Right lobe of liver (tissue), 6 donors: ENCODE results near the gene EXOC3L2. TPM values are rescaled to one million over a fixed set of nuclear protein-coding genes. Genes with fewer than 3 reads are reported as not detected.

Experiments used
- ATAC-seq, 4 donors: fragments of 200-7000 bp; cut with Tn5 transposase; one replicate each; pipeline ENCODE4 v1.9.1; 2020; ENCODE audit warnings: mild to moderate bottlenecking in 4 of 4, moderate library complexity in 4 of 4
- DNase-seq, 3 donors: peaks; one replicate each; pipeline ENCODE4 v3.0.0-alpha.2; 2020
- H3K27ac ChIP-seq, 3 donors: fragments of 200-600 bp; one replicate each; pipeline ENCODE4 v1.8.0; 2022
- H3K27me3 ChIP-seq, 2 donors: fragments of 200-600 bp; one replicate each; pipeline ENCODE4 v1.8.0; 2022
- H3K36me3 ChIP-seq, 4 donors: fragments of 200-600 bp; sonication (generic) in 1 of 4; one replicate each; pipeline versions ENCODE4 v1.5.1 to v1.8.0; 2017 to 2022; ENCODE audit warnings: control low read depth in 1 of 4
- H3K4me1 ChIP-seq, 4 donors: fragments of 200-600 bp; sonication (generic) in 1 of 4; one replicate each; pipeline versions ENCODE4 v1.5.1 to v1.8.0; 2017 to 2022; ENCODE audit warnings: control low read depth in 1 of 4
- H3K4me3 ChIP-seq, 3 donors: fragments of 200-600 bp; one replicate each; pipeline ENCODE4 v1.8.0; 2022
- H3K9me3 ChIP-seq, 4 donors: fragments of 200-600 bp; sonication (generic) in 1 of 4; one replicate each; pipeline versions ENCODE4 v1.5.1 to v1.8.0; 2017 to 2022; ENCODE audit warnings: control low read depth in 1 of 4
- POLR2A ChIP-seq: fragments of 450-650 bp; IDR thresholded peaks from one replicate; pipeline ENCODE4 v1.6.1; 2017; ENCODE audit warnings: antibody characterized with exemption, mild to moderate bottlenecking
- WGBS: methylation state at CpG from one replicate; pipeline ENCODE4 v1.1.6; 2018; ENCODE audit warnings: low coverage, low lambda C conversion rate; ENCODE audit not compliant: insufficient coverage; ENCODE audit errors: missing lambda C conversion rate; 5-methylcytosine and 5-hydroxymethylcytosine counted together
- intact Hi-C, 2 donors: fragments of 100-400 bp; cut with DNase I; formaldehyde crosslinking; loops; one replicate each; pipeline versions ENCODE4 v1.11.2 to v1.14.1; 2022
- total RNA-seq, 6 experiments: library from RNA; depleted of rRNA in 2 of 6; stranded (reverse); fragments of >200 nt in 2 of 6; fragmentation: NEBNext Ultra II Directional in 3 of 6; extraction: Animal tissue kit (Norgen Biotek cat#: 25700) in 3 of 6; gene quantifications; one replicate each; pipeline versions ENCODE4 v1.1.0 to v1.2.4, GENCODE V29; 2016 to 2023
- TF ChIP-seq, protein P1 (sequence below), 4 donors: fragments of 200-600 bp in 3 of 4; fragments of 450-650 bp in 1 of 4; IDR thresholded peaks; one replicate each; pipeline versions ENCODE4 v1.5.1 to v1.8.0; 2016 to 2022; ENCODE audit warnings: antibody characterized with exemption in 4 of 4, mild to moderate bottlenecking in 2 of 4
- donor health status: DM: no; HTN: yes; CAD: no.
- donor health status: DM: no; HTN: no; CAD: no.
- donor health status: DM: no; HTN: no; CAD: no.
- donor health status: DM: no; HTN: yes; CAD: no.
- donor health status: DM: no; HTN: yes; CAD: no.

EXOC3L2 gene
- total RNA-seq, 6 experiments from 2014 or later = 1.8 to 6.9 (median 4.4) TPM

- no peaks in the 10 kb centered on the region for H3K27me3 ChIP-seq
- intact Hi-C loops = no loop called here
- 0% methylated on average over 22 of the region's 57 CpGs for WGBS
- no peaks in the 10 kb centered on the region for H3K36me3 ChIP-seq
- TF ChIP-seq POLR2A = no peak
- ATAC-seq = peak; percentile 5 to 31 (median 16)
- H3K9me3 ChIP-seq = no peaks in the 10 kb centered on the region
- H3K27ac ChIP-seq = peak overlapping the region; percentile 6 to 76 (median 16)
- peaks cover 0 to 12% (median 0%) of the 10 kb centered on the region in 4 donors for H3K4me1 ChIP-seq
- DNase-seq = no peak
- H3K4me3 ChIP-seq = peak overlapping the region; percentile 60 to 81 (median 75)
Observed at GRCh38 chr19:45251452-45252354, 6.5 kb upstream of the EXOC3L2 start.

DNA sequence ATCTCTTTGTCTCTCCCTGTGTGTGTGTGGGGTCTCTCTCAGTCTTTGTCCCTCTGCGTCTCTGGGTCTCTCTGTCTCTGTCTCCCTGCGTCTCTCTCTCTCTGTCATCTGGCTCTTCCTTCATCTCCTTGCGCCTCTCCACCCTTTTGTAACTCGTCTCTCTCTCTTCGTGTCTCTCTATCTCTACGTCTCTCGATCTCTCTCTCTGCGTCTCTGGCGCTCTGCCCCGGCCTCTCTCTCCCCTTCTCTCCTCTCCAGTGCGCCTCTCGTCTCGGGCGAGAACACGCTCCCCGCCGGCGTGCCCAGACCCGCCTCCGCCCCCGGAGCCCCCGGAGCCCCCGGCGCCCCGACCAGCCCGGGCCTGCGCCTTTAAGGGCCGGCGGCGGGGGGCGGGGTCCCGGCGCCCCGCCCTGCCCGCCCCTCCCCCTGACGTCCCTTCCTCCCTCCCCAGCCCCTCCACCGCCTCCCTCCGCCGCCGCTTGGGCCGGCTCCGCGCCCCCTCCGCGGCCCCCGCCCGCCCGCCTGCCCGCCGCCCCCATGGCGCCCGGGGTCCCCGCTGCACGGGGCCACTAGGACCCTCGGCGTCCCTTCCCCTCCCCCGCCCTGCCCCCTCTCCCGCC lies 5.7 kb upstream of the EXOC3L2 start, which contains the start of gene MARK4:
MARK4 (plus strand) TSS at position 440 of the 620 bp plus-strand sequence. CDS start 318 bp downstream, outside the sequence.
- ATAC-seq = peak; percentile 55 to 79 (median 62)
- H3K27me3 ChIP-seq = no peaks in the 10 kb centered on the region
- TF ChIP-seq, protein P1, sequence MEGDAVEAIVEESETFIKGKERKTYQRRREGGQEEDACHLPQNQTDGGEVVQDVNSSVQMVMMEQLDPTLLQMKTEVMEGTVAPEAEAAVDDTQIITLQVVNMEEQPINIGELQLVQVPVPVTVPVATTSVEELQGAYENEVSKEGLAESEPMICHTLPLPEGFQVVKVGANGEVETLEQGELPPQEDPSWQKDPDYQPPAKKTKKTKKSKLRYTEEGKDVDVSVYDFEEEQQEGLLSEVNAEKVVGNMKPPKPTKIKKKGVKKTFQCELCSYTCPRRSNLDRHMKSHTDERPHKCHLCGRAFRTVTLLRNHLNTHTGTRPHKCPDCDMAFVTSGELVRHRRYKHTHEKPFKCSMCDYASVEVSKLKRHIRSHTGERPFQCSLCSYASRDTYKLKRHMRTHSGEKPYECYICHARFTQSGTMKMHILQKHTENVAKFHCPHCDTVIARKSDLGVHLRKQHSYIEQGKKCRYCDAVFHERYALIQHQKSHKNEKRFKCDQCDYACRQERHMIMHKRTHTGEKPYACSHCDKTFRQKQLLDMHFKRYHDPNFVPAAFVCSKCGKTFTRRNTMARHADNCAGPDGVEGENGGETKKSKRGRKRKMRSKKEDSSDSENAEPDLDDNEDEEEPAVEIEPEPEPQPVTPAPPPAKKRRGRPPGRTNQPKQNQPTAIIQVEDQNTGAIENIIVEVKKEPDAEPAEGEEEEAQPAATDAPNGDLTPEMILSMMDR (IDR thresholded peaks at IDR 0.05) = no peak
- TF ChIP-seq POLR2A = no peak
- 2% methylated on average over 24 of the region's 58 CpGs for WGBS
- H3K36me3 ChIP-seq = no peaks in the 10 kb centered on the region
- H3K9me3 ChIP-seq = no peaks in the 10 kb centered on the region
- H3K4me1 ChIP-seq = peaks cover 0 to 12% (median 0%) of the 10 kb centered on the region in 4 donors
- peak; percentile 66 to 68 (median 66) for DNase-seq
- H3K27ac ChIP-seq = peak within 1 kb of the TSS; percentile 51 to 76 (median 66)
- peak within 1 kb of the TSS; percentile 60 to 81 (median 75) for H3K4me3 ChIP-seq
- intact Hi-C loops = no loop called here

- WGBS = 64% methylated on average over 5 of the region's 14 CpGs
Observed at GRCh38 chr19:45250216-45250831, 5.1 kb upstream of the EXOC3L2 start.

GRCh38 chr19:45249261-45250033 lies 4.2 kb upstream of the EXOC3L2 start:
- ATAC-seq (no peak), DNase-seq (no peak)
- H3K4me1 ChIP-seq = peaks cover 0 to 8% (median 0%) of the 10 kb centered on the region in 4 donors
- no peaks in the 10 kb centered on the region for H3K9me3 ChIP-seq
- H3K27me3 ChIP-seq = no peaks in the 10 kb centered on the region
- H3K4me3 ChIP-seq = no peak overlapping the region
- intact Hi-C loops = no loop called here
- no peaks in the 10 kb centered on the region for H3K36me3 ChIP-seq
- TF ChIP-seq POLR2A = no peak
- TF ChIP-seq, protein P1 (IDR thresholded peaks at IDR 0.05) = no peak
- no peak overlapping the region for H3K27ac ChIP-seq
- WGBS = 48% methylated on average over 9 of the region's 11 CpGs

More at GRCh38 chr19:45250216-45250831, 5.1 kb upstream of the EXOC3L2 start:
- intact Hi-C loops = no loop called here
- no peak for ATAC-seq
- DNase-seq = no peak
- Histone ChIP-seq H3K36me3 (no peaks in the 10 kb centered on the region), H3K9me3 (no peaks in the 10 kb centered on the region), H3K4me1 (peaks cover 0 to 8% (median 0%) of the 10 kb centered on the region in 4 donors), H3K27ac (peak overlapping the region in 2 of 3 donors; percentile 51 to 76), H3K4me3 (peak overlapping the region; percentile 54 to 81 (median 75)), H3K27me3 (no peaks in the 10 kb centered on the region)
- TF ChIP-seq, protein P1 (IDR thresholded peaks at IDR 0.05) = no peak
- no peak for TF ChIP-seq POLR2A
